Kidney epithelial cell (primary cell): Measurements from ENCODE around the gene FAM171A2. TPM values are rescaled to one million over a fixed set of nuclear protein-coding genes. Genes with fewer than 3 reads are reported as not detected.
A peak's percentile ranks its signal among the peaks of the same experiment; 100 is the strongest.
"Not testable (repeated sequence)": the region's sequence is repeated elsewhere in the genome, so short reads cannot be mapped to it uniquely, and the experiment has no call there.

Experiments used
- DNase-seq: peaks from one replicate; pipeline ENCODE4 v3.0.0-alpha.2; 2010; ENCODE audit warnings: low read depth
- H3K27me3 ChIP-seq: 2 replicates; pipeline ENCODE4 v1.6.0; 2011; ENCODE audit warnings: low read length; ENCODE audit not compliant: control insufficient read depth, insufficient read depth
- H3K36me3 ChIP-seq: 2 replicates; pipeline ENCODE4 v1.5.1; 2011; ENCODE audit warnings: low read length; ENCODE audit not compliant: control insufficient read depth, insufficient read depth
- H3K4me3 ChIP-seq: 2 replicates; pipeline ENCODE4 v1.5.1; 2011; ENCODE audit warnings: low read depth, mild to moderate bottlenecking, control low read depth, low read length
- CTCF ChIP-seq: IDR thresholded peaks from 2 replicates; pipeline ENCODE4 v1.5.1; 2011; ENCODE audit warnings: mild to moderate bottlenecking, moderate library complexity, low read length, control low read depth, inconsistent platforms; ENCODE audit not compliant: insufficient read depth, poor library complexity, severe bottlenecking
- total RNA-seq: library from RNA; depleted of rRNA; stranded (reverse); fragments of >200 nt; gene quantifications from 2 replicates; pipeline ENCODE4 v1.2.3, GENCODE V29; 2015

Gene FAM171A2
- total RNA-seq, 1 donor from 2014 or later = 12.6 TPM

DNA sequence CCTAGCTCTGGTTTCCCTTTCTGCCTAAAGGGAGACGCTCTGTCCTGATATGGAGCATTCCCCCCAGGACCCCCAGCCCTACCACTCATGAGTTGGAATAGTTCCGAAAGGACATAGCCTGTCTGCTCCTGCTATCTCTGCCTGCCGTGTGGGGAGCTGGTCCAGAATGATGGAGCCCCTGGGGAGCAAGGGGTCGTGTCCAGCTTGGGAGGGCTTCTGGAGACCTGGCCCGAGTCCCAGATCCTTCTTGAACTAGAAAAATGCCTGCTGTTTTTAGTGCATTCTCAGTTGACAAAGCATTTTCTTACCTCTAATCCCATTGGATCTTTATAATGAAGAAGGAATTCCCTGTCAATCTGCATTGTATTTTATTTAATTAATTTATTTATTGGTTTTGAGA lies 27.7 kb downstream of the FAM171A2 start:
- Histone ChIP-seq H3K4me3 (no peak overlapping the region), H3K36me3 (no peaks in the 10 kb centered on the region), H3K27me3 (no peaks in the 10 kb centered on the region)
- TF ChIP-seq CTCF = no peak
- DNase-seq = no peak

- DNase-seq = no peak
- Histone ChIP-seq H3K27me3 (no peaks in the 10 kb centered on the region), H3K36me3 (no peaks in the 10 kb centered on the region), H3K4me3 (no peak overlapping the region)
- TF ChIP-seq CTCF = no peak
Measured at GRCh38 chr17:44335564-44335963, 28.1 kb downstream of the FAM171A2 start.

DNA sequence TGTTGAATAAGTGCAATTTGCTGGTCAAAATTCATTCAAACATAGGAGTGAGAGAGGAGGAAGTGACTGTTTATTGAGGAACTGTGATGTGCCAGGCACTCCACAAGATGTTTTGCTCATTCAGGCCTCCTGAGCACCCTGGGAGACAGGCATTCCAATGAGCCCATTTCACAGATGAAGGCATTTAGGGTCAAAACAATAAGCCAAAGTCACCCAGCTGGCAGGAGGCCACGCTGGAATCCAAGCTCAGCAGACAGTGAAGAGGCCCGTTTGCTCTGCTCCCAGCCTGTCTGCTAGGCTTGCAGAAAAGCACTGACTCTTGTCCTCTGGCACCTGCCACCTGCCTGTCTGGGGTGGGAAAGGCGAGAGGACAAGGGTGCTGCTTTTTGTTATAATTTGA lies 28.9 kb downstream of the FAM171A2 start:
- no peaks in the 10 kb centered on the region for H3K27me3 ChIP-seq
- H3K4me3 ChIP-seq = no peak overlapping the region
- no peak for TF ChIP-seq CTCF
- DNase-seq = no peak
- H3K36me3 ChIP-seq = no peaks in the 10 kb centered on the region

DNA sequence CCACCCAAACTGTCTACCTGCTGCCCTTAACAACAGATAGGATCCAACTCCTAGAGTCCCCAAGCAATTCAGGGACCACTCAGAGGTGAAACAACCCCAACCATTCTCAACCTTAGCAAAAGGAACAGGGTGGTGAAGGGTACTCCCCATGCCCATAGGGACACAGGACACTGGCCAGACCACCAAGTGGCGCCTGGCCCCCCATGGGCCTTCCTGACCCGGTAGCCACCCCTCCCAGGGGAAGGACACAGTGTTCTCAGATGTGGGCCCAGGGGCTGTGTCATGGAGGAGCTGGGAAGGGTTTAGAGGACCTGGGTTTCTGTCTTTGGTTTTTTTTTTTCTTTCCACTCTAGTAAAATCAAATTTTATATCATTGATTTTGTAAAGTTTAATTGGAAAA lies 29.3 kb downstream of the FAM171A2 start:
- Histone ChIP-seq H3K4me3 (no peak overlapping the region), H3K36me3 (no peaks in the 10 kb centered on the region), H3K27me3 (no peaks in the 10 kb centered on the region)
- no peak for TF ChIP-seq CTCF
- DNase-seq = no peak

GRCh38 chr17:44333371-44333770 lies 30.3 kb downstream of the FAM171A2 start:
- DNase-seq = no peak
- TF ChIP-seq CTCF = no peak
- no peaks in the 10 kb centered on the region for H3K27me3 ChIP-seq
- H3K4me3 ChIP-seq = no peak overlapping the region
- H3K36me3 ChIP-seq = no peaks in the 10 kb centered on the region

- H3K4me3 ChIP-seq = no peak overlapping the region
- no peak for DNase-seq
- peak; percentile 75 for TF ChIP-seq CTCF
- no peaks in the 10 kb centered on the region for H3K27me3 ChIP-seq
- no peaks in the 10 kb centered on the region for H3K36me3 ChIP-seq
Measured at GRCh38 chr17:44331249-44331760, 32.3 kb downstream of the FAM171A2 start.

GRCh38 chr17:44330263-44330662 lies 33.4 kb downstream of the FAM171A2 start:
- H3K27me3 ChIP-seq, DNase-seq, H3K36me3 ChIP-seq, H3K4me3 ChIP-seq: not testable (repeated sequence)

GRCh38 chr17:44329516-44329915 lies 34.1 kb downstream of the FAM171A2 start:
- H3K4me3 ChIP-seq, H3K36me3 ChIP-seq, DNase-seq, H3K27me3 ChIP-seq: not testable (repeated sequence)
